GM21786 (cell line): Measurements from ENCODE around the gene PLLP.

ENCODE experiments used
- ATAC-seq: cut with Tn5 transposase; IDR thresholded peaks from one replicate; pipeline ENCODE4 v1.9.1; 2021; ENCODE audit not compliant: unreplicated experiment

PLLP gene

GRCh38 chr16:57284209-57284951 is at the start of gene PLLP:
PLLP (minus strand) TSS chr16:57284672; CDS start chr16:57284540, 132 bp downstream.
- no peak for ATAC-seq

GRCh38 chr16:57333402-57333801 is 48.9 kb upstream of the PLLP start:
- no peak for ATAC-seq

GRCh38 chr16:57331355-57331754 is 46.9 kb upstream of the PLLP start:
- ATAC-seq, result no peak

GRCh38 chr16:57329718-57330327 is 45.4 kb upstream of the PLLP start:
- ATAC-seq, result no peak

GRCh38 chr16:57325458-57325857 is 41.0 kb upstream of the PLLP start:
- no peak for ATAC-seq

- ATAC-seq, result no peak
Observed at GRCh38 chr16:57324749-57325148, 40.3 kb upstream of the PLLP start.

GRCh38 chr16:57319646-57320045 is 35.2 kb upstream of the PLLP start:
- no peak for ATAC-seq

- ATAC-seq, result no peak
Observed at GRCh38 chr16:57318240-57318970, 33.9 kb upstream of the PLLP start.

GRCh38 chr16:57316390-57317017 is 32.0 kb upstream of the PLLP start:
- no peak for ATAC-seq

- ATAC-seq, result no peak
Observed at GRCh38 chr16:57315416-57315815, 30.9 kb upstream of the PLLP start.

- no peak for ATAC-seq
Observed at GRCh38 chr16:57314161-57314785, 29.8 kb upstream of the PLLP start.

GRCh38 chr16:57313509-57313908 is 29.0 kb upstream of the PLLP start:
- no peak for ATAC-seq

- no peak for ATAC-seq
Observed at GRCh38 chr16:57310801-57311200, 26.3 kb upstream of the PLLP start.

- ATAC-seq, result no peak
Observed at GRCh38 chr16:57308041-57308440, 23.6 kb upstream of the PLLP start.

- no peak for ATAC-seq
Observed at GRCh38 chr16:57307365-57307764, 22.9 kb upstream of the PLLP start.

- no peak for ATAC-seq
Observed at GRCh38 chr16:57306676-57307341, 22.3 kb upstream of the PLLP start.

GRCh38 chr16:57305159-57305811 is 20.8 kb upstream of the PLLP start:
- ATAC-seq, result no peak

- no peak for ATAC-seq
Observed at GRCh38 chr16:57304169-57305061, 19.9 kb upstream of the PLLP start.

GRCh38 chr16:57303910-57304168 is 19.4 kb upstream of the PLLP start:
- no peak for ATAC-seq
